ENCODE measurements around the gene RASL11A. TPM values are rescaled to one million over a fixed set of nuclear protein-coding genes. Genes with fewer than 3 reads are reported as not detected.

The RASL11A gene
- total and polyA plus RNA-seq, 2 of the 8 experiments (the other 6 are each of a cell fraction or from before 2014, with no cell fraction given): 2.9 to 6.8 TPM

DNA sequence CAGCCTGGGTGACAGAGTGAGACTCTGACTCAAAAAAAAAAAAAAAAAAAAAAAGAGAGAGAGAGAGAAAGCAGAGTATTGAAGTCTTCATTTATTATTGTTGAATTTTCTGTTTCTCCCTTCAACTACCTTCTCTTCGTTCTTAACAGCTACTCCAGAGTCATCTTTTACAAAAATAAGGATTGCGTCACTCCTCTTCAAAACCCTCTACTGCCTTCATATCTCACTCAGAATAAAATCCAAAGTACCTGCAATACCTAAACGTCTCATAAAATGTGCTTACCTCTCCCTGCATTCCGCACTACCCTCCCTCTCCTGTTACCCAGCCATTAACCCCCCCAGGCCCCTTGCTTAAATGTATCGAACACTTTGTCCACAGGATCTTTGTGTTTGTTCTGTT, 36.7 kb upstream of the RASL11A start:
- H3K23me2 ChIP-seq (ENCODE audit: low read depth, low read length): no peaks in the 10 kb centered on the region
- H3K36me3 ChIP-seq (ENCODE audit: control insufficient read depth in 2 of 4, insufficient read depth in 4 of 4, low read length in 3 of 4): no peaks in the 10 kb centered on the region
- CTCF ChIA-PET (ENCODE audit: partially characterized antibody): no interaction called here
- DNase-seq (ENCODE audit: low read depth in 1 of 2, low spot score in 2 of 2) (no peak), FAIRE-seq (no peak)
- no peak overlapping the region for H2BK120ac ChIP-seq (replicated peaks; ENCODE audit: low read depth, low read length)
- H3K4ac ChIP-seq (replicated peaks; ENCODE audit: insufficient read length, low read depth, low read length): no peak overlapping the region
- no peak overlapping the region for H2BK15ac ChIP-seq (ENCODE audit: low read length)
- no peak overlapping the region for H3K27ac ChIP-seq (ENCODE audit: low read depth, low read length)
- no peaks in the 10 kb centered on the region for H3K79me2 ChIP-seq (ENCODE audit: control insufficient read depth in 1 of 2, insufficient read depth in 2 of 2, low read length in 2 of 2)
- TF ChIP-seq SAP30 (IDR thresholded peaks at IDR 0.05; ENCODE audit: insufficient read depth, insufficient replicate concordance, low read length): no peak
- no peak for TF ChIP-seq GABPA (IDR thresholded peaks at IDR 0.05; ENCODE audit: borderline replicate concordance, insufficient read depth, low read length)
- TF ChIP-seq CEBPB (IDR thresholded peaks at IDR 0.05; ENCODE audit: low read depth, low read length): peak; percentile 43; the same call in 1 of the 2 replicates
- TF ChIP-seq CHD2 (IDR thresholded peaks at IDR 0.05; ENCODE audit: low read length): no peak
- TF ChIP-seq, protein P1, sequence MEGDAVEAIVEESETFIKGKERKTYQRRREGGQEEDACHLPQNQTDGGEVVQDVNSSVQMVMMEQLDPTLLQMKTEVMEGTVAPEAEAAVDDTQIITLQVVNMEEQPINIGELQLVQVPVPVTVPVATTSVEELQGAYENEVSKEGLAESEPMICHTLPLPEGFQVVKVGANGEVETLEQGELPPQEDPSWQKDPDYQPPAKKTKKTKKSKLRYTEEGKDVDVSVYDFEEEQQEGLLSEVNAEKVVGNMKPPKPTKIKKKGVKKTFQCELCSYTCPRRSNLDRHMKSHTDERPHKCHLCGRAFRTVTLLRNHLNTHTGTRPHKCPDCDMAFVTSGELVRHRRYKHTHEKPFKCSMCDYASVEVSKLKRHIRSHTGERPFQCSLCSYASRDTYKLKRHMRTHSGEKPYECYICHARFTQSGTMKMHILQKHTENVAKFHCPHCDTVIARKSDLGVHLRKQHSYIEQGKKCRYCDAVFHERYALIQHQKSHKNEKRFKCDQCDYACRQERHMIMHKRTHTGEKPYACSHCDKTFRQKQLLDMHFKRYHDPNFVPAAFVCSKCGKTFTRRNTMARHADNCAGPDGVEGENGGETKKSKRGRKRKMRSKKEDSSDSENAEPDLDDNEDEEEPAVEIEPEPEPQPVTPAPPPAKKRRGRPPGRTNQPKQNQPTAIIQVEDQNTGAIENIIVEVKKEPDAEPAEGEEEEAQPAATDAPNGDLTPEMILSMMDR (IDR thresholded peaks at IDR 0.05; ENCODE audit: control extremely low read depth in 1 of 3, insufficient read depth in 1 of 3, low read depth in 1 of 3, low read length in 3 of 3): no peak
- no peak for TF ChIP-seq BACH1 (IDR thresholded peaks at IDR 0.05; ENCODE audit: low read length)
- H4K91ac ChIP-seq (replicated peaks; ENCODE audit: insufficient read length, low read length): no peak overlapping the region
- no peaks in the 10 kb centered on the region for H4K20me1 ChIP-seq (replicated peaks in 1 of 2; ENCODE audit: control insufficient read depth in 1 of 2, insufficient read depth in 2 of 2, low read length in 2 of 2)
- no peak overlapping the region for H3K56ac ChIP-seq (replicated peaks; ENCODE audit: insufficient read length, low read depth, low read length)
- no peaks in the 10 kb centered on the region for H3K79me1 ChIP-seq (ENCODE audit: low read depth, low read length)
- no peak overlapping the region for H2BK20ac ChIP-seq (ENCODE audit: low read length)
- H2BK5ac ChIP-seq (ENCODE audit: low read depth, low read length): no peak overlapping the region
- no peak overlapping the region for H3K18ac ChIP-seq (ENCODE audit: extremely low read depth, low read length)
- no peak overlapping the region for H2AFZ ChIP-seq (ENCODE audit: low read length)
- POLR2A ChIA-PET (ENCODE audit: partially characterized antibody): no interaction called here
- H3K9ac ChIP-seq (replicated peaks in 1 of 4; ENCODE audit: extremely low read depth in 1 of 4, low read depth in 3 of 4, low read length in 3 of 4): no peak overlapping the region
- H3K4me3 ChIP-seq (ENCODE audit: extremely low read depth in 1 of 4, insufficient read depth in 2 of 4, low read depth in 3 of 4, low read length in 4 of 4): no peak overlapping the region
- no peak overlapping the region for H2BK12ac ChIP-seq (ENCODE audit: low read depth, low read length)
- no peak overlapping the region for H2AK5ac ChIP-seq (ENCODE audit: low read depth, low read length)
- no peak overlapping the region for H4K5ac ChIP-seq (ENCODE audit: insufficient read length, low read depth, low read length)
- no peak overlapping the region for H3K4me2 ChIP-seq (ENCODE audit: insufficient read depth in 1 of 2, low read depth in 2 of 2, low read length in 2 of 2)
- H3K14ac ChIP-seq (ENCODE audit: insufficient read length): no peak overlapping the region
- no peaks in the 10 kb centered on the region for H3K27me3 ChIP-seq (replicated peaks in 1 of 4; ENCODE audit: control insufficient read depth in 3 of 4, extremely low read depth in 1 of 4, insufficient read depth in 3 of 4, low read length in 3 of 4)
- no peak overlapping the region for H3K23ac ChIP-seq (ENCODE audit: insufficient read length)
- H3K4me1 ChIP-seq (replicated peaks in 1 of 4; ENCODE audit: control insufficient read depth in 3 of 4, insufficient read depth in 4 of 4, low read length in 3 of 4): no peaks in the 10 kb centered on the region
- H4K8ac ChIP-seq (ENCODE audit: extremely low read depth, insufficient read depth, low read length): no peak overlapping the region
- WGBS, 2 experiments (ENCODE audit: extremely low coverage in 1 of 2, insufficient coverage in 1 of 2, insufficient read length in 1 of 2, insufficient replicate concordance in 2 of 2, low coverage in 1 of 2, low lambda C conversion rate in 2 of 2, missing lambda C conversion rate in 1 of 2): 79% methylated on average over 5 of the region's 5 CpGs; no CpG with 5 or more reads in 1 of the 2 experiments
- H3K9me3 ChIP-seq (ENCODE audit: insufficient read depth in 2 of 2, low read depth in 1 of 2, low read length in 1 of 2): no peaks in the 10 kb centered on the region

Data from H1 (cell line).